Measurements from ENCODE around the gene CRYBG1.

DNA sequence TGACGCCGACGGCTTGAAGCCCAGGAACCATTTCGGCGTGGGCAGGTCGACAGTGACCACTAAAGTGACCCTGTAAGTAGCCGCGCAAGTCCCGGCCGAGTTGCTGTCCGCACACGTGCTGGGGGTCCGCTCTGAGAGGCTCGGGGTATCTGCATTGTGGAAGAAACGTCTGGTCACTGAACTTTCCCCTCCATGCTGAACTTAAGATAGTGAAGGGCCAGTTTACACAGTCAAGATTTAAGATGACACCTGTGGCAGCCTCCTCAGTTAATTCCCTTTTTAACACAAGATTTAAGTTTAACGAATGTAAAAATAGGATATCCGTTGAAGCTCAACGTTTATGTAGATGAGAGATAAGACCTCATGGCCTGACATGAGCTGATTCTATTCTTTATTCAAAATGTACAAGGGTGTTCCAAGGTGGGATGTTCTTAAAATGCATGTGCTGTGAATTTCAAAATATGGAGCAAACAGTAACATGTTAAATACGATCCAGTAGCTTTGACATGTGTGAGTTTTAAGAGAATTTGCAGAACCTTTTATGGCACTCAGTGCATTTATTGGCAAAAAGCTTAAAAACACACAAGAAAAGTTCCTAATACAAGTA, 152.6 kb downstream of the CRYBG1 start:
- TF ChIP-seq, protein P1, sequence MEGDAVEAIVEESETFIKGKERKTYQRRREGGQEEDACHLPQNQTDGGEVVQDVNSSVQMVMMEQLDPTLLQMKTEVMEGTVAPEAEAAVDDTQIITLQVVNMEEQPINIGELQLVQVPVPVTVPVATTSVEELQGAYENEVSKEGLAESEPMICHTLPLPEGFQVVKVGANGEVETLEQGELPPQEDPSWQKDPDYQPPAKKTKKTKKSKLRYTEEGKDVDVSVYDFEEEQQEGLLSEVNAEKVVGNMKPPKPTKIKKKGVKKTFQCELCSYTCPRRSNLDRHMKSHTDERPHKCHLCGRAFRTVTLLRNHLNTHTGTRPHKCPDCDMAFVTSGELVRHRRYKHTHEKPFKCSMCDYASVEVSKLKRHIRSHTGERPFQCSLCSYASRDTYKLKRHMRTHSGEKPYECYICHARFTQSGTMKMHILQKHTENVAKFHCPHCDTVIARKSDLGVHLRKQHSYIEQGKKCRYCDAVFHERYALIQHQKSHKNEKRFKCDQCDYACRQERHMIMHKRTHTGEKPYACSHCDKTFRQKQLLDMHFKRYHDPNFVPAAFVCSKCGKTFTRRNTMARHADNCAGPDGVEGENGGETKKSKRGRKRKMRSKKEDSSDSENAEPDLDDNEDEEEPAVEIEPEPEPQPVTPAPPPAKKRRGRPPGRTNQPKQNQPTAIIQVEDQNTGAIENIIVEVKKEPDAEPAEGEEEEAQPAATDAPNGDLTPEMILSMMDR (conservative IDR thresholded peaks at IDR 0.05; ENCODE audit: low read depth, low read length): no peak
- no peak for TF ChIP-seq EZH2 (IDR thresholded peaks at IDR 0.05; ENCODE audit: borderline replicate concordance, low read depth, low read length, poor library complexity, severe bottlenecking)

All from A673 (cell line).